Measurements from ENCODE around the gene TAS1R3.

The TAS1R3 gene

DNA sequence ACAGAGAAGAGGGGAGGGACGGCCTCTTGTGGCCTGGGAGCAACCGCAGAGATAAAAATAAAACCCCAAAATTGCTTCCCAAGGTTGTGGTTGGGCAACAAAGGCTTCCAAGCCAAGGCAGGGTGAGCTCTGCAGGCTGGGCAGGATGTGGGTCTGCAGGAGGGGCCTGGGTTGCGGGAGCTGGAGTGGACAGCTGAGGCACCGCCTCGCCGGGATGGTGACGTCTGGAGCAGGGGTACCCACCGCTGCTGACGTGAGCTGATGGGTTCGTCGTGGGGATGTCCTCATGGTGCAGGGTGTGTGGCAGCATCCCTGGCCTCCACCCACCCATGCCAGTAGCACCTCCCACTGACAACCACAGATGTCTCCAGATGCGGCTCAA, 40.3 kb downstream of the TAS1R3 start:
- DNase-seq (ENCODE audit: low read depth in 1 of 2, low spot score in 1 of 2), result peak; percentile 78 to 80
- Histone ChIP-seq H3K27ac (replicated peaks) (no peak overlapping the region), H3K27me3 (ENCODE audit: insufficient read depth, poor library complexity, severe bottlenecking) (no peaks in the 10 kb centered on the region), H3K4me3 (replicated peaks; ENCODE audit: insufficient read depth, low read length) (peak overlapping the region; percentile 14; the same call in 1 of the 2 replicates)
- peak; percentile 86 for TF ChIP-seq POLR2AphosphoS5 (IDR thresholded peaks at IDR 0.05; ENCODE audit: low read depth)
- TF ChIP-seq, protein P1, sequence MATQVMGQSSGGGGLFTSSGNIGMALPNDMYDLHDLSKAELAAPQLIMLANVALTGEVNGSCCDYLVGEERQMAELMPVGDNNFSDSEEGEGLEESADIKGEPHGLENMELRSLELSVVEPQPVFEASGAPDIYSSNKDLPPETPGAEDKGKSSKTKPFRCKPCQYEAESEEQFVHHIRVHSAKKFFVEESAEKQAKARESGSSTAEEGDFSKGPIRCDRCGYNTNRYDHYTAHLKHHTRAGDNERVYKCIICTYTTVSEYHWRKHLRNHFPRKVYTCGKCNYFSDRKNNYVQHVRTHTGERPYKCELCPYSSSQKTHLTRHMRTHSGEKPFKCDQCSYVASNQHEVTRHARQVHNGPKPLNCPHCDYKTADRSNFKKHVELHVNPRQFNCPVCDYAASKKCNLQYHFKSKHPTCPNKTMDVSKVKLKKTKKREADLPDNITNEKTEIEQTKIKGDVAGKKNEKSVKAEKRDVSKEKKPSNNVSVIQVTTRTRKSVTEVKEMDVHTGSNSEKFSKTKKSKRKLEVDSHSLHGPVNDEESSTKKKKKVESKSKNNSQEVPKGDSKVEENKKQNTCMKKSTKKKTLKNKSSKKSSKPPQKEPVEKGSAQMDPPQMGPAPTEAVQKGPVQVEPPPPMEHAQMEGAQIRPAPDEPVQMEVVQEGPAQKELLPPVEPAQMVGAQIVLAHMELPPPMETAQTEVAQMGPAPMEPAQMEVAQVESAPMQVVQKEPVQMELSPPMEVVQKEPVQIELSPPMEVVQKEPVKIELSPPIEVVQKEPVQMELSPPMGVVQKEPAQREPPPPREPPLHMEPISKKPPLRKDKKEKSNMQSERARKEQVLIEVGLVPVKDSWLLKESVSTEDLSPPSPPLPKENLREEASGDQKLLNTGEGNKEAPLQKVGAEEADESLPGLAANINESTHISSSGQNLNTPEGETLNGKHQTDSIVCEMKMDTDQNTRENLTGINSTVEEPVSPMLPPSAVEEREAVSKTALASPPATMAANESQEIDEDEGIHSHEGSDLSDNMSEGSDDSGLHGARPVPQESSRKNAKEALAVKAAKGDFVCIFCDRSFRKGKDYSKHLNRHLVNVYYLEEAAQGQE (IDR thresholded peaks at IDR 0.05; ENCODE audit: insufficient replicate concordance, low read depth), result no peak

DNA sequence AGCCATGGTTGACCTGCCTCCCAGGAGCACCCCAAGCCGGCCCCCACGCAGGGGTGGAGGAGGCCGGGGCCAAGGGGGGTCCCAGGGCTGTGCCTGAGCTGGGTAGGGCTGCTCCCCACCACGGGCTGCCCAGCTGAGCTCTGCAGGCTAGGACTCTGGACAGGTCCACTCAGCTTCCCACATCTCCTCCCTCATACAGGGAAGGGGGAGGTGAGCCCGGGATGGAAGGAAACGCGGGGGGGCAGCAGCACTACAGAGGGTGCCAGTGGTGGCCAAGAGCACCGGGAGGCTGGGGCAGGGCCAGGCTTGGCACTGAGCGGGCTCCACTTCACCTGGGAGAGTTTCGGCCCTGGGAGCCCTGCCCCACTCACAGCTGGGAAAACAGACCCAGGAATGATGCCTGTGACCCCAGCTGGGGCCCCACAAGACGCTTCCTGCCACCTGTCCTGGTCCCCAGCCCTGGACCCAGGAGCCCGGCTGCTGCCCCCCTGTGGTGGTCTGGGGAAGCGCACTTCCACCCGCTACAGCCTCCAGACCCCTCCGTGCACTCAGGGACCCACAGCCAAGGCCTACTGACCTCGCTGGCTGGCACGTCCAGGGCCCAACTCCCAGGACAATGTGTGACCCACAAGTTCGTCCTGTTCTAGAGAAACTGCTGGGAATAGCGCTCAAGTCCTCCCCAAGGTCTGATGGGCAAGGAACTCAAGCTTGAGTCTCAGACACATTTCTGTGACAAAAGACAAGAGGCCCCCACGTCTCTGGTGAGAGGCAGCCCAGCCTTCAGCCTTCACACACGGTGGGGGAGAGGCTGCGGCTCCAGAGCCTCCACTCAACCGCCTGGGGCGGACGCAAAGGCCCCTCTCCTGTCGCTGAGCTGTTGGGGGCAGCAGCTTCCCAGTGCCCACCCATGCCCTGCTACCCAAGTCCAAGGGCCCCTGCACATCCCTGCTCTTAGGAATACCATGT, 40.9 kb downstream of the TAS1R3 start:
- no peak overlapping the region for H3K27ac ChIP-seq (replicated peaks)
- peak; percentile 54 to 61 for DNase-seq (ENCODE audit: low read depth in 1 of 2, low spot score in 1 of 2)
- peak overlapping the region; percentile 14 for H3K4me3 ChIP-seq (replicated peaks; ENCODE audit: insufficient read depth, low read length)
- TF ChIP-seq SPI1 (IDR thresholded peaks at IDR 0.05; ENCODE audit: borderline replicate concordance, low read depth) (no peak), GABPA (IDR thresholded peaks at IDR 0.05; ENCODE audit: low read depth) (no peak), POLR2AphosphoS5 (IDR thresholded peaks at IDR 0.05; ENCODE audit: low read depth) (no peak)
- TF ChIP-seq, protein P1 (IDR thresholded peaks at IDR 0.05; ENCODE audit: insufficient replicate concordance, low read depth), result no peak
- TF ChIP-seq, protein P2, sequence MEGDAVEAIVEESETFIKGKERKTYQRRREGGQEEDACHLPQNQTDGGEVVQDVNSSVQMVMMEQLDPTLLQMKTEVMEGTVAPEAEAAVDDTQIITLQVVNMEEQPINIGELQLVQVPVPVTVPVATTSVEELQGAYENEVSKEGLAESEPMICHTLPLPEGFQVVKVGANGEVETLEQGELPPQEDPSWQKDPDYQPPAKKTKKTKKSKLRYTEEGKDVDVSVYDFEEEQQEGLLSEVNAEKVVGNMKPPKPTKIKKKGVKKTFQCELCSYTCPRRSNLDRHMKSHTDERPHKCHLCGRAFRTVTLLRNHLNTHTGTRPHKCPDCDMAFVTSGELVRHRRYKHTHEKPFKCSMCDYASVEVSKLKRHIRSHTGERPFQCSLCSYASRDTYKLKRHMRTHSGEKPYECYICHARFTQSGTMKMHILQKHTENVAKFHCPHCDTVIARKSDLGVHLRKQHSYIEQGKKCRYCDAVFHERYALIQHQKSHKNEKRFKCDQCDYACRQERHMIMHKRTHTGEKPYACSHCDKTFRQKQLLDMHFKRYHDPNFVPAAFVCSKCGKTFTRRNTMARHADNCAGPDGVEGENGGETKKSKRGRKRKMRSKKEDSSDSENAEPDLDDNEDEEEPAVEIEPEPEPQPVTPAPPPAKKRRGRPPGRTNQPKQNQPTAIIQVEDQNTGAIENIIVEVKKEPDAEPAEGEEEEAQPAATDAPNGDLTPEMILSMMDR (IDR thresholded peaks at IDR 0.05; ENCODE audit: insufficient read depth, low read length), result peak; percentile 85
- no peaks in the 10 kb centered on the region for H3K27me3 ChIP-seq (ENCODE audit: insufficient read depth, poor library complexity, severe bottlenecking)

DNA sequence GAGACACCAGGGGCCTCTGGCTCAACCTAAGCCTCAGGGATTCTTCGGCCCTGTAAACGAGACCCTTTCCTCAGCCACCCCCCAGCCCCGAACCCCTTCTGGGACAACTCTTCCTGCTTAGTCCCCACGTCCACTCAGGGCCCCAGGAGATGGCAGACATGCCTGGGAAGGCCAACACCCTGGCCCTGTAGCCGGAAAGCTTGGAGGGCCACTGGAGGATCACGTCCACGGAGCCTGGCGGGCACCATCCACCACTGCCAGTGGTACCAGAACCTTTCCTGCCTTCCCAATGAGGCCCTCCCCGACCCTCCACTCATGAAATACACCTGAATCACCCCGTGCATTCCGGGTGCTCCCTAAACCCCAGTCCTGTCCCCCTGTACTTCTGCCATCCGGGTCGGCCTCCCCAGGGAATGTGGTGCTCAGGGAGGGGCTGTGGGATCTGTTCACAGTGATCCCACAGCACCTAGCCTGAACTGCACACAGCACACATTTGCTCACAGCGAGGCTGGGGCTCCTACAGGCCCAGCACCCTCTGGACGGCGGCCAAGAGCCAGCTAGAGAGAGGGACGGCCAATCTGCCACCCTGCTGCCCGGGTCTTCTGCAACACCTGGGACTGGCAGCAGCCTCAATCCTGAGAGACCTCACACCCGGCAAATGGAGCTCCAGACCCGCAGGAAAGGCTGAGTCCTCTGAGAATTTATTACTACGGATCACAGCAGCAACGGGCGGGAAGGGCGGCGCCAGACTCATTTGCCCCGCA, 42.2 kb downstream of the TAS1R3 start:
- H3K27me3 ChIP-seq (ENCODE audit: insufficient read depth, poor library complexity, severe bottlenecking), result no peaks in the 10 kb centered on the region
- H3K27ac ChIP-seq (replicated peaks), result no peak overlapping the region
- TF ChIP-seq GABPA (IDR thresholded peaks at IDR 0.05; ENCODE audit: low read depth), result no peak
- TF ChIP-seq, protein P1 (IDR thresholded peaks at IDR 0.05; ENCODE audit: insufficient replicate concordance, low read depth), result no peak
- TF ChIP-seq SPI1 (IDR thresholded peaks at IDR 0.05; ENCODE audit: borderline replicate concordance, low read depth), result no peak
- TF ChIP-seq, protein P2 (IDR thresholded peaks at IDR 0.05; ENCODE audit: insufficient read depth, low read length), result no peak
- TF ChIP-seq POLR2AphosphoS5 (IDR thresholded peaks at IDR 0.05; ENCODE audit: low read depth), result no peak
- no peak for DNase-seq (ENCODE audit: low read depth in 1 of 2, low spot score in 1 of 2)
- H3K4me3 ChIP-seq (replicated peaks; ENCODE audit: insufficient read depth, low read length), result no peak overlapping the region

All from HL-60 (cell line).